Measurements from ENCODE around the gene TBCA. TPM values are rescaled to one million over a fixed set of nuclear protein-coding genes. Genes with fewer than 3 reads are reported as not detected.

Gene TBCA
- total RNA-seq, 1 experiment from 2014 or later: 317 TPM

DNA sequence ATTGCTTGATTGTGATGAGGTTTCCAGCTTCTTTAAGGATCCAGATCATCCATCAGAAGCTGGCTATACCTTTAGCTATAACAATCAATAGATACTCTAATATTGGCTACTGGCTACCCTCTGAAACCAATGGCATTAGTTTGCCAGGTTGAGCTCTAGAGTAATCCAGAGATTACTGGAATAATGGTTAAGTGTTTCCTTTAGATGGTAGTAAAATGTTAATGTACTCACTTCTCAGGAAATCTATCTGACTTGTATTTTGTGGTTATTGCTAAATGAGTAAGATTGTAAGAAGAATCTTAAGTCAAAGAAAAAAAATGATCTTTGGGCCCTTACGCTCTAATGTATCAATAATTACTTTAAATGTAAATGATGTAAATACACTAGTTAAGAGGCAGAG lies 80.0 kb downstream of the TBCA start:
- no peak overlapping the region for H3K27ac ChIP-seq (ENCODE audit: low read depth, low read length)
- H3K79me2 ChIP-seq (ENCODE audit: insufficient read depth, low read length): peaks cover 82% of the 10 kb centered on the region
- H3K4me3 ChIP-seq (replicated peaks in 1 of 2; ENCODE audit: low read depth in 1 of 2, low read length in 2 of 2): no peak overlapping the region
- intact Hi-C loops (cut with micrococcal nuclease): no loop called here
- no peaks in the 10 kb centered on the region for H3K9me2 ChIP-seq (ENCODE audit: insufficient read depth)
- ChIA-PET CTCF (no interaction called here), RAD21 (ENCODE audit: low non-redundant PET in 1 of 2, low total read pairs in 2 of 2, uncharacterized antibody in 2 of 2, unreplicated experiment in 2 of 2) (no interaction called here), POLR2A (no interaction called here)
- H3K4me1 ChIP-seq (ENCODE audit: control insufficient read depth in 1 of 2, insufficient read depth in 2 of 2, low read length in 2 of 2): peaks cover 0 to 9% of the 10 kb centered on the region in 2 experiments; a peak in 2 of 4 replicates
- DNase-seq (ENCODE audit: low read depth, low spot score): no peak
- no peak overlapping the region for H3K4me2 ChIP-seq (ENCODE audit: low read length)
- peaks cover 0 to 7% of the 10 kb centered on the region in 2 experiments; a peak in 2 of 4 replicates for H3K36me3 ChIP-seq (ENCODE audit: control insufficient read depth in 1 of 2, insufficient read depth in 2 of 2, low read length in 2 of 2)
- no TSS peak for BruUV-seq (replicated peaks)
- H3K9me3 ChIP-seq (ENCODE audit: control insufficient read depth in 1 of 2, insufficient read depth in 1 of 2, low read depth in 1 of 2, low read length in 2 of 2): no peaks in the 10 kb centered on the region
- no peaks in the 10 kb centered on the region; the same call in 1 of the 2 replicates for H4K20me1 ChIP-seq (ENCODE audit: insufficient read depth)
- H3K9ac ChIP-seq (ENCODE audit: low read length): no peak overlapping the region
- no peak for TF ChIP-seq YY1 (IDR thresholded peaks at IDR 0.05; ENCODE audit: extremely low read depth, insufficient replicate concordance, low read depth, low read length)
- no peak for TF ChIP-seq CEBPB (IDR thresholded peaks at IDR 0.05; ENCODE audit: low read depth)
- TF ChIP-seq FOSL1 (IDR thresholded peaks at IDR 0.05; ENCODE audit: low read depth): no peak
- no peak for TF ChIP-seq SIN3A (IDR thresholded peaks at IDR 0.05; ENCODE audit: low read depth)
- no peak for TF ChIP-seq RAD21 (IDR thresholded peaks at IDR 0.05; ENCODE audit: low read depth)
- no peak for TF ChIP-seq TCF7L2 (IDR thresholded peaks at IDR 0.05; ENCODE audit: borderline replicate concordance, extremely low read depth, insufficient read depth, insufficient read length)
- no peak for TF ChIP-seq JUND (IDR thresholded peaks at IDR 0.05)
- TF ChIP-seq EZH2phosphoT487 (IDR thresholded peaks at IDR 0.05; ENCODE audit: borderline replicate concordance): no peak
- no peak for TF ChIP-seq SP1 (IDR thresholded peaks at IDR 0.05; ENCODE audit: low read depth)
- TF ChIP-seq ZNF274 (IDR thresholded peaks at IDR 0.05; ENCODE audit: low read depth, low read length): no peak
- TF ChIP-seq POLR2AphosphoS5 (IDR thresholded peaks at IDR 0.05; ENCODE audit: low read depth, low read length): no peak
- TF ChIP-seq EGR1 (IDR thresholded peaks at IDR 0.05; ENCODE audit: low read depth): no peak
- TF ChIP-seq, protein P1, sequence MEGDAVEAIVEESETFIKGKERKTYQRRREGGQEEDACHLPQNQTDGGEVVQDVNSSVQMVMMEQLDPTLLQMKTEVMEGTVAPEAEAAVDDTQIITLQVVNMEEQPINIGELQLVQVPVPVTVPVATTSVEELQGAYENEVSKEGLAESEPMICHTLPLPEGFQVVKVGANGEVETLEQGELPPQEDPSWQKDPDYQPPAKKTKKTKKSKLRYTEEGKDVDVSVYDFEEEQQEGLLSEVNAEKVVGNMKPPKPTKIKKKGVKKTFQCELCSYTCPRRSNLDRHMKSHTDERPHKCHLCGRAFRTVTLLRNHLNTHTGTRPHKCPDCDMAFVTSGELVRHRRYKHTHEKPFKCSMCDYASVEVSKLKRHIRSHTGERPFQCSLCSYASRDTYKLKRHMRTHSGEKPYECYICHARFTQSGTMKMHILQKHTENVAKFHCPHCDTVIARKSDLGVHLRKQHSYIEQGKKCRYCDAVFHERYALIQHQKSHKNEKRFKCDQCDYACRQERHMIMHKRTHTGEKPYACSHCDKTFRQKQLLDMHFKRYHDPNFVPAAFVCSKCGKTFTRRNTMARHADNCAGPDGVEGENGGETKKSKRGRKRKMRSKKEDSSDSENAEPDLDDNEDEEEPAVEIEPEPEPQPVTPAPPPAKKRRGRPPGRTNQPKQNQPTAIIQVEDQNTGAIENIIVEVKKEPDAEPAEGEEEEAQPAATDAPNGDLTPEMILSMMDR (IDR thresholded peaks at IDR 0.05 in 2 of 3, conservative IDR thresholded peaks at IDR 0.05 in 1 of 3; ENCODE audit: borderline replicate concordance in 1 of 3, insufficient read depth in 1 of 3, low read depth in 2 of 3, low read length in 2 of 3): no peak
- H2AFZ ChIP-seq (ENCODE audit: low read depth, low read length, poor library complexity, severe bottlenecking): no peak overlapping the region
- no peaks in the 10 kb centered on the region for H3K27me3 ChIP-seq (ENCODE audit: insufficient read depth, low read length)
- no peak for ATAC-seq

All from HCT116 (cell line).